Cardiac fibroblast (primary cell): ENCODE data around the gene ELANE.

Source experiments
- DNase-seq, 2 donors: peaks; one replicate each; pipeline versions ENCODE4 v3.0.0 to v3.0.0-alpha.2; 2010; ENCODE audit warnings: low read depth in 2 of 2
- H3K4me3 ChIP-seq, 2 donors: replicated peaks in 1 of 2; 1 replicate in 1 of 2; 2 replicates in 1 of 2; pipeline ENCODE4 v1.5.1; 2011; ENCODE audit warnings: low read depth in 2 of 2, low read length in 2 of 2, mild to moderate bottlenecking in 2 of 2, moderate library complexity in 1 of 2
- CTCF ChIP-seq: IDR thresholded peaks from one replicate; pipeline ENCODE4 v1.5.1; 2011; ENCODE audit warnings: low read depth, mild to moderate bottlenecking, low read length, inconsistent platforms

The ELANE gene

GRCh38 chr19:903266-903797 lies 51.2 kb downstream of the ELANE start:
- no peak overlapping the region for H3K4me3 ChIP-seq
- DNase-seq: no peak
- no peak for TF ChIP-seq CTCF

- no peak for DNase-seq
- no peak for TF ChIP-seq CTCF
- H3K4me3 ChIP-seq: no peak overlapping the region
Measured at GRCh38 chr19:904545-904944, 52.4 kb downstream of the ELANE start.
